ENCODE data around the gene IFNK. TPM values are rescaled to one million over a fixed set of nuclear protein-coding genes. Genes with fewer than 3 reads are reported as not detected.
A peak's percentile ranks its signal among the peaks of the same experiment; 100 is the strongest.

Gene IFNK
- polyA plus RNA-seq, 6 donors from 2014 or later: not detected

GRCh38 chr9:27572918-27573633 lies 49.0 kb downstream of the IFNK start, which contains the start of gene C9orf72:
TSS of gene C9orf72 (minus strand) at chr9:27573481. CDS start at chr9:27567120, 6,361 bp downstream.
- Mint-ChIP-seq H3K27me3 (no peaks in the 10 kb centered on the region), H3K9me3 (peaks cover 1 to 5% (median 3%) of the 10 kb centered on the region in 7 donors), H3K27ac (peak within 1 kb of the TSS; percentile 99 to 100 (median 100)), H3K4me1 (peaks cover 22 to 23% (median 23%) of the 10 kb centered on the region in 3 donors), H3K36me3 (peaks cover 0 to 4% of the 10 kb centered on the region in 2 donors), H3K4me3 (peak within 1 kb of the TSS; percentile 90 to 99 (median 98))
- ATAC-seq (ENCODE audit: low read depth in 2 of 2) (peak; percentile 67 to 68), DNase-seq (peak; percentile 82)

DNA sequence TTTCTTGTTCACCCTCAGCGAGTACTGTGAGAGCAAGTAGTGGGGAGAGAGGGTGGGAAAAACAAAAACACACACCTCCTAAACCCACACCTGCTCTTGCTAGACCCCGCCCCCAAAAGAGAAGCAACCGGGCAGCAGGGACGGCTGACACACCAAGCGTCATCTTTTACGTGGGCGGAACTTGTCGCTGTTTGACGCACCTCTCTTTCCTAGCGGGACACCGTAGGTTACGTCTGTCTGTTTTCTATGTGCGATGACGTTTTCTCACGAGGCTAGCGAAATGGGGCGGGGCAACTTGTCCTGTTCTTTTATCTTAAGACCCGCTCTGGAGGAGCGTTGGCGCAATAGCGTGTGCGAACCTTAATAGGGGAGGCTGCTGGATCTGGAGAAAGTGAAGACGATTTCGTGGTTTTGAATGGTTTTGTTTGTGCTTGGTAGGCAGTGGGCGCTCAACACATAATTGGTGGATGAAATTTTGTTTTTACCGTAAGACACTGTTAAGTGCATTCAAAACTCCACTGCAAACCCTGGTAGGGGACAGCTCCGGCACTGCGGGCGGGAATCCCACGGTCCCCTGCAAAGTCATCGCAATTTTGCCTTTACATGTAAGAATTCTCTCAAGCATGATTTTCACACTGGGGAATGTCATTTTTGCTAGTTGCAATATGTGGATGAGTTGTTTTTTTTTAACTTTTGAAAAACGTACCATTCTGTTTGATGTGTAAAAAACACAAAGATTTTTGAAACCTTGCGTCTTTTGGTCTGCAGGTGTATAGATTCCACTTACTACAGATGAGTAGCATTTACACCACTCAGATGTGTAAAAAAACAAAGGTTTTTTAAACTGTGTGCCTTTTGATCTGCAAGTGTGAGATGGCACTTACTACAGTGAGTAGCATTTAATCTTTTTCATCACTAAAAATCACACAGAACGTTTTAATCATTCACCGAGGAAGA lies 49.8 kb downstream of the IFNK start:
- peak; percentile 71 to 74 for ATAC-seq (ENCODE audit: low read depth in 2 of 2)
- peak overlapping the region; percentile 99 to 100 (median 100) for H3K27ac Mint-ChIP-seq
- H3K9me3 Mint-ChIP-seq: peaks cover 6 to 12% (median 10%) of the 10 kb centered on the region in 7 donors
- peak; percentile 98 for DNase-seq
- peak overlapping the region; percentile 90 to 99 (median 98) for H3K4me3 Mint-ChIP-seq
- peaks cover 4 to 12% of the 10 kb centered on the region in 2 donors for H3K36me3 Mint-ChIP-seq
- H3K4me1 Mint-ChIP-seq: peaks cover 22 to 23% (median 23%) of the 10 kb centered on the region in 3 donors
- no peaks in the 10 kb centered on the region for H3K27me3 Mint-ChIP-seq

Other genes with a start within 250 kb of the IFNK start
- gene EQTN, start 227.1 kb upstream of the IFNK start, polyA plus RNA-seq (ENCODE audit: low read depth in 6 of 6): under 1 TPM in 2 of 6 donors, not detected in 4; 0.37 to 0.62 TPM
- gene MOB3B, start 5.5 kb downstream of the IFNK start, polyA plus RNA-seq (ENCODE audit: low read depth in 6 of 6): 10 to 100 TPM in 5 of 6 donors, 1 to 10 TPM in 1; 9.5 to 19.8 (median 15.7) TPM
- gene C9orf72, start 49.2 kb downstream of the IFNK start, polyA plus RNA-seq (ENCODE audit: low read depth in 6 of 6): 10 to 100 TPM; 16.1 to 31.0 (median 23.2) TPM